Right ventricle myocardium inferior (tissue), 1 donor: Measurements from ENCODE around the gene CTNND2. TPM values are rescaled to one million over a fixed set of nuclear protein-coding genes. Genes with fewer than 3 reads are reported as not detected.
"Not testable (repeated sequence)": the region's sequence is repeated elsewhere in the genome, so short reads cannot be mapped to it uniquely, and the experiment has no call there.

Experiments
- ATAC-seq: fragments of 200-7000 bp; cut with Tn5 transposase; one replicate; pipeline ENCODE4 v1.9.1; 2020; ENCODE audit warnings: mild to moderate bottlenecking, moderate library complexity
- DNase-seq: peaks from one replicate; pipeline ENCODE4 v3.0.0; 2021; ENCODE audit errors: missing footprints
- intact Hi-C: fragments of 100-400 bp; cut with DNase I; formaldehyde crosslinking; loops from one replicate; pipeline ENCODE4 v1.11.0; 2022
- total RNA-seq: library from RNA; stranded (reverse); fragmentation: NEBNext Ultra II Directional; extraction: Animal tissue kit (Norgen Biotek cat#: 25700); gene quantifications from one replicate; pipeline ENCODE4 v1.2.1, GENCODE V29; 2021
- donor health status: DM: no; HTN: yes; CAD: no; lungs with severe emphysema.

Gene CTNND2
- total RNA-seq, 1 donor from 2014 or later, result 1.7 TPM

DNA sequence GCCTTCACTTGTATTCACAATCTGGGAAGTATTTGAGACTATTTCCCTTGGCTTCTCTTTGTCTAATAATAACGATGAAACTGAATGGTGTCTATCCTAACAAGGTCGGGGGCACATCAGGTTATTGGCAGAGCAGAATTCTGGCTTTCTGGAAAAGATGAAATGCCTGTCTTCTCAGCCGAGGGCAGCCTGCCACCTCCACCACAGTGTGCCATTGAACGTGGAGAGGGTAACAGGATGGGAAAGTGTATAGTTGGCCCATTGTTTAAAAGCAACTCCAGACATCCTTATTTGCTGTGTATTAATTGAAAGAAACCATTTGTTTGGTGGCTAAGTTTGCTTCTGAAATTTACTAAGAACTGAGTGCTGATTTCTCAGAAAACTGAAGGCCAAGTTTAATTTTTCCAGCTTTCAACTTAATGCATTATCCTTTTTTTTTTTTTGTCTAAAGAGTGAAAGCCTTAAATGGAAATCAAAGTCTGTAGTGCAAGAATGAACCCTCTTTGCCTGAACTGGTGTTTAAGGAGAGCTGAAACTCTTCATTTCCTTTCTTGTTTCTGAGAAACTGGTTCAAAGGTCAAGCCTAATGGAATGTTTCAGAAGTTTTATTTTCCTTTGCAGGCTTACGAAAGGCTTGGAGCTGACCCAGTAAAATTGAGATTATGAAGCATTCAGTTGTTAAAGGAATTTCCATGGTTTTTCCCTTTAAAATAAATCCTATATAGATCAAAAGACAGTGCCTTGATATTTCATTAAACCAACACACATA lies 579.5 kb downstream of the CTNND2 start:
- intact Hi-C loops, result no loop called here
- ATAC-seq (peak; percentile 29), DNase-seq (no peak)

DNA sequence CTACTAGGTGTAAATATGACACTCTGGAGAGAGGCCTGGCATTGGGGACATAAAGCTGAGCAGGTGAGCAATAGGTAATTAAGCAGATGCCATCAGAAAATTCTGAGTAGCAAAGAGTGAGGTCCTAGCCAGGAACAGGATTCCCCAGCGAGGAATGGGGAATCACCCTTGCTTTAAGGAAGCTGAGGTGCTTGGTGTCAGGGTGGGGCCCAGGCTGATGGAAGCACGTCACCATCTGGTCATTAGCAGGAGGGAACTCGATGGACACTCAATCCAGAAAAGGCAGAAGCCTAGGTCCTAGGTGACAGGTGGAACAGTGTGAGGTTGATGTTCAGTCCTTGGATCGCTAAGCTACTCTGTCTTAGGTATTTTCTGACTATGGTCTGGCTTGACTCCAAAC lies 580.5 kb downstream of the CTNND2 start:
- DNase-seq (no peak), ATAC-seq (no peak)
- intact Hi-C loops, result no loop called here

- no peak for DNase-seq
- ATAC-seq, result peak; percentile 64
- intact Hi-C loops, result no loop called here
These were observed 582.1 kb downstream of the CTNND2 start for GRCh38 chr5:11322133-11322532.

DNA sequence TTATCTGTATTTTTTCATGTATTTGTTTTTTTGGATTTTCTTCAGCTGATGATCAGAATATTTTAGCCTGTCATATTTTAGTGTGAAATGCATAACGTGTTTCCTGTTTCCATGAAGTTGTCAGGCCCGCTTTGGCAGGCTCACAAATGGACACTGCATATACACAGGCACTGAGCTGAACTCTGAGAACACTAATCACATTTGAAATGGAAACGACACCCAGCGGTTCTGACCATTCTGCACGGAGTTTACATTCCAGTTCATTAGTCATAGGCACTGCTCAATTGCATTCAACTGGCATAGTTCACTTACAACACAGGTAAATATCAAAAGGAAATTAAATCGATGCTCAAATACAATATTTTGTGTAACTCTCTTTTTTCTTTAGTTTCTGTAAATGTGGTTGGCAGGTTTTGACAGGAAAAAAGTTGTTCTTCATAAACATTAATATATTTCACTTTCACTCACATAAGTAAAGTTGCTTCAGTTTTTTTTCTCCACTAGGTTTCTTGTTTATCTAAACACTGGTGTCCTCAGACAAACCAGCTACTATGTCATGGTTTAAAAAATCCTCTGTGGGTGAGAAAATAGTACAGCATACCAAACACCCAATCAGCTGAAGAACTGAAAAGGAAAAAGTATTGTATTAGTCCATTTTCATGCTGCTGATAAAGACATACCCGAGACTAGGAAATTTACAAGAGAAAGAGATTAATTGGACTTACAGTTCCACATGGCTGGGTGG lies 584.2 kb downstream of the CTNND2 start:
- ATAC-seq (no peak), DNase-seq (no peak)
- intact Hi-C loops, result no loop called here

DNA sequence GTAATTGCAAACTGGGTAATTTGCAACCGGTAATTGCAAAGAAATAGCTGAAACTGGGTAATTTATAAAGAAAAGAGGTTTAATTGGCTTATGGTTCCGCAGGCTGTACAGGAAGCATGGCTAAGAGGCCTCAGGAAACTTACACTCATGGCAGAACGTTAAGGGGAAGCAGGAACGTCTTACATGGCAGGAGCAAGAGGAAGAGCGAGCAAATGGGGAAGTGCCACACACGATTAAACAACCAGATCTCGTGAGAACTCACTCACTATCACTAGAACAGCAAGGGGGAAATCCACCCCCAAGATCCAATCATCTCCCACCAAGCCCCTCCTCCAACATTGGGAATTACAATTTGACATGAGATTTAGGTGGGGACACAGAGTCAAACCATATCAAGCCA lies 590.6 kb downstream of the CTNND2 start:
- intact Hi-C loops, ATAC-seq, DNase-seq: not testable (repeated sequence)

- intact Hi-C loops, result no loop called here
- DNase-seq (no peak), ATAC-seq (no peak)
These were observed 592.5 kb downstream of the CTNND2 start for GRCh38 chr5:11311731-11312130.

DNA sequence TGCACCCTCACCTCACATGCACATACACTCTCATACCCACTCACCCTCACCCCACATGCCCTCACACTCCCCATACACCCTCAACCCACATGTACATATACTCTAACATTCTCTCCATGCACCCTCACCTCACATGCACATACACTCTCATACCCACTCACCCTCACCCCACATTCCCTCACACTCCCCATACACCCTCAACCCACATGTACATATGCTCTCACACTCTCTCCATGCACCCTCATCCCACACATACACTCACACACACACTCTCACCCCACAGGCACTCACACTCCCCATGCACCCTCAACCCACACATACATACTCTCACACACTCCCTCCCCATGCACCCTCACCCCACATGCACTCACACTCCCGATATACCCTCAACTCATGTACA lies 593.0 kb downstream of the CTNND2 start:
- intact Hi-C loops, result no loop called here
- no peak for ATAC-seq

DNA sequence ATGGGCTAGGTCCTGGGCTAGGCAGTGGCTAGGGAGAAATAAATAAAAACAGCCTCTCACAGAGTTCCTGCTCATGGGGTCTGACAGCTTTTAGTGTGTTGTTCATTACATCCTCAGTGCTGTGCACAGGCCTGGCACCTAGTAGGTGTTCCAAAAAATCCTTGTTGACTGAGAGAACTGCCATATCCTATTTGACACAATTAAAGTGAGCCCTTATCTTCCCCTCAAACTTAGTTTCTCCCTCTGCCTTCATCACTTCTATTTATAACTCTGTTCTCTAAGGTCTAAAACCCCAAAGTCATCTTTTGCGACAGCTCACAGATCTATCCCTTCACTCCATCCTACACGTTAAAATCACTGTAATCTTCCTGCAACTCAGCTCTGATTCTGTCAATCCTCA lies 594.1 kb downstream of the CTNND2 start:
- no peak for DNase-seq
- intact Hi-C loops, result no loop called here
- no peak for ATAC-seq

More for the DNA sequence above, 593.0 kb downstream of the CTNND2 start:
- no peak for DNase-seq

GRCh38 chr5:11306365-11306764 lies 597.9 kb downstream of the CTNND2 start:
- DNase-seq (no peak), ATAC-seq (no peak)
- intact Hi-C loops, result no loop called here

- DNase-seq (no peak), ATAC-seq (no peak)
- intact Hi-C loops, result no loop called here
These were observed 599.0 kb downstream of the CTNND2 start for GRCh38 chr5:11305245-11305644.

DNA sequence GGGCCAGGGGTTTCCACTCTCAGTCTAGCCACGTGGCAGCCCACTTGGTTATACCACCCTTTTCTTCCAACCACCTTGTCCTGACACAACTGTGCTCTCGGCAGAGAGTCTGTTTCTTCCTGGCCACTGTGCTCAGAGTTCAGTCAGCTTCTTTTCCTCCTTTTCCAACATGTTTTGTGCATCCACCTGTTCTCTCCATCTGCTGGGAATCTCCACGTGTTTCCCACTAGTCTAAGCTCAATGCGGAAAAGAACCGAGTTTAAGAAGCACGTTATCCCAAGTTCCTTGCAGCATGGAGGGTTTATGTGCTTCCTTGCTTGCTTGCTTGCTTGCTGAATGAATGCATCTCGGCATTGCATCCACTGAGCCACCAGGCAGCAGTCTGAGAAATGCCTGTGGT lies 599.6 kb downstream of the CTNND2 start:
- intact Hi-C loops, result no loop called here
- DNase-seq (no peak), ATAC-seq (no peak)

- intact Hi-C loops, result no loop called here
- DNase-seq (no peak), ATAC-seq (no peak)
These were observed 601.6 kb downstream of the CTNND2 start for GRCh38 chr5:11302663-11303062.

DNA sequence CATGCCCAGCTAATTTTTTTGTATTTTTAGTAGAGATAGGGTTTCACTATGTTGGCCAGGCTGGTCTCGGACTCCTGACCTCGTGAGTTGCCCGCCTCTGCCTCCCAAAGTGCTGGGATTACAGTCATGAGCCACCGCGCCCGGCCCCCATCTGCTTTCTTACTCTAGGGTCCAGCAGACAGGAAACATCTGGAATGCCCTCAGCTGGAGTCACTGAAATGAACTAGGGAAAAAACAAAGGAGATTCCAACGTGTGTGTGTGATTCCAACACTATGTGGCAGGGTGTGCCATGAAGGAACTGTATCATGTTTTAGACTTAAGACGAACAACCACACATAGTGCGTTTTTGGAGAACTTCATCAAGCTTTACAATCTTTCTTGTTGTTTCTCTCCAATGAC lies 603.1 kb downstream of the CTNND2 start:
- intact Hi-C loops, result no loop called here
- no peak for DNase-seq
- no peak for ATAC-seq

DNA sequence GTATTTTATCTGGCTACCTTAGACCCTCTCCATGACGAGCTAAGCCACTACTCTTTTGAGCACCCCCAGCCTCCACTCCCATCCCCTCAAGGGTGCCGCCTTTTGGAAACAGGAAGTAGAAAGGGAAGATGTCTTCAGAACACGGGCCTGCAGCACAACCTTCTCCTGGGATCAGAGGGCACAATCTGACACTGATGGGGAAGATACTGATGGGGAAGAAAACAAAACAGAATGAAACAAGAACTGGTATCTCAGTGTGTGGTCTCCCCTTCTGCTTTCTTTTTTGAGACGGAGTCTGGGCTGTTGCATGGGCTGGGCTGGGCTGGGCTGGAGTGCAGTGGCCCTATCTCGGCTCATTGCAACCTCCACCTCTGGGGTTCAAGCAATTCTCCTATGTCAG lies 603.5 kb downstream of the CTNND2 start:
- no peak for ATAC-seq
- DNase-seq, result no peak
- intact Hi-C loops, result no loop called here

- DNase-seq (no peak), ATAC-seq (no peak)
- intact Hi-C loops, result no loop called here
These were observed 605.4 kb downstream of the CTNND2 start for GRCh38 chr5:11298877-11299276.

GRCh38 chr5:11293523-11293922 lies 610.7 kb downstream of the CTNND2 start:
- intact Hi-C loops, result no loop called here
- ATAC-seq (no peak), DNase-seq (no peak)

GRCh38 chr5:11292648-11293356 lies 611.4 kb downstream of the CTNND2 start:
- ATAC-seq, result no peak
- intact Hi-C loops, result no loop called here
- no peak for DNase-seq

DNA sequence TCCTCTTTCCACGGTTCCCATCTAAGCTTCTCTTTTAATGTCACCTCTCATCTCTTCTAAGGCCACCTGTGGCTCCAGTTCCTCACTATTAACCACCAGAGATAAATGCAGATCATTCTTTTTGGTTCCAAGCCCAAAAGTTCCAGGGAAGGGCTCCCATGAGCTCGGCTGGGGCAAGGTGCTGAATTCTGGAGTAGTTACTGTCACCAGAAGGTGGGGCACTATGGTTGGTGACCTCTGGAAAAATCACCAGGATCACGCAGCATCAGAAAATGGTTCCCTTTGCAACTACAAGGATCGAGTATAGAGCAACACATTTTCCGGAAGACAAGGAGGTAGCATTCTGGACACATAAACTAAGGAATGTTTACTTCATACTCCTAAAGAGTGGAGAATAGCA lies 614.5 kb downstream of the CTNND2 start:
- intact Hi-C loops, result no loop called here
- ATAC-seq (no peak), DNase-seq (no peak)

GRCh38 chr5:11289208-11289607 lies 615.0 kb downstream of the CTNND2 start:
- no peak for ATAC-seq
- intact Hi-C loops, result no loop called here

DNA sequence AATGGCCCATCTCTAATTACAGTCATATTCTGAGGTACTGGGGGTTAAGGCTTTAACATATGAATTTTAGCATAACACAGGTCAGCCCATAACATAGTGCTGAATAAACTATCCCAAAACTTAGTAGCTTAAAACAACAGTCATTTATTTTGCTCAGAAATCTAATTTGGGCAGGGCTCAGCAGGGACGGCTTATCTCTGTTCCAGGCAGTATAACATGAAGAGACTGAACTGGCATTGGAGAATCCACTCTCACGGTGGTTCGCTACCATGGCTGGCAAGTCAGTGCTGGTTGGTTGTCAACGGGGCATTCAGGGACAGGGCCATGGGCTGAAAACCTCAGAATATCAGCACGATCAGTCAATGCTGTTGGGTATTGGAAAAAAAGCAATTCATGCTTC lies 622.4 kb downstream of the CTNND2 start:
- ATAC-seq, result no peak
- intact Hi-C loops, result no loop called here

More at GRCh38 chr5:11289208-11289607, 615.0 kb downstream of the CTNND2 start:
- no peak for DNase-seq

More for the DNA sequence above, 622.4 kb downstream of the CTNND2 start:
- DNase-seq, result no peak
